ENCODE data around the gene SYNGR1. TPM values are rescaled to one million over a fixed set of nuclear protein-coding genes. Genes with fewer than 3 reads are reported as not detected.

The SYNGR1 gene
- total RNA-seq, 1 experiment from 2014 or later, result 0.35 TPM

DNA sequence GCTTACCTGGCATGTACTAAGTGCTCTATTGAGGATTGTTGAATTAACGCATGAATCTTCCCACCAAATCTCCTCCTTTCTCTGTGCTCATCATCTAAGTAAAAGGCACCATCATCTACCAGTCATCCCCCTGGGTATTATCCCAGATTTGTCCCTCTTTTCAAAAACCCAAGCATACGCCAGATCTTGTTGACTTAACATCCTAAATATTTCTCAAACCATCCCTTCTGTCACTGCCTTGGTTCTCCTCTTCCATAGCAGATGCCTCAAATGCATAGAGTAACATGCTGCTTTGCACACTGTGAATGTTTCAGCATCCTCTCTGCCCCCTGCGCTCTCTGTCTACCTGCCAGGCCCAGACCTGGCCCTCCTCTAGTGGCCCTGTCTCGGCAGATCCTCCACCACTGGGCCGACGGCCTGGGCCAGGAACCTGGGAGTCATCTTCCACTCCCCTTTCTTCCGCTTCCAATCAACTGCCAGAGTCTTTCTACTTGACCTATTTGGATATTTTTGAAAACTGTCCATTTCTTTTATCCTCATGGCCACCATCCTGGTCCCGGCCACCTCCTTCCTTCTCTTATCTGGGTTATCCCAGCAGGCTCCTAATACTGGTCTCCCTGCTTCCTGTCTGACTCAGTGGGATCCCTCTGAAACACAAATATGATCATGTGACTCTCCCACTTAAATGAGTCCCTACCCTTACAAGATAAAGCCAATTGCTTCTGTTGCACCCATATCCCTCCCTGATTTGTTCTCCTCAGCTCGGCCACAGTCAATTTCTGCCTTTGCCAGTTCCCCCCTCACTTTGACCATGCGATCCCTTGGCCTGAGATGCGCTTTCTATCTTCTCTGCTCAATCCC is 46.4 kb downstream of the SYNGR1 start:
- ChIA-PET CTCF (no interaction called here), POLR2A (no interaction called here)
- no peak for DNase-seq (ENCODE audit: unreplicated experiment)
- TF ChIP-seq, protein P1, sequence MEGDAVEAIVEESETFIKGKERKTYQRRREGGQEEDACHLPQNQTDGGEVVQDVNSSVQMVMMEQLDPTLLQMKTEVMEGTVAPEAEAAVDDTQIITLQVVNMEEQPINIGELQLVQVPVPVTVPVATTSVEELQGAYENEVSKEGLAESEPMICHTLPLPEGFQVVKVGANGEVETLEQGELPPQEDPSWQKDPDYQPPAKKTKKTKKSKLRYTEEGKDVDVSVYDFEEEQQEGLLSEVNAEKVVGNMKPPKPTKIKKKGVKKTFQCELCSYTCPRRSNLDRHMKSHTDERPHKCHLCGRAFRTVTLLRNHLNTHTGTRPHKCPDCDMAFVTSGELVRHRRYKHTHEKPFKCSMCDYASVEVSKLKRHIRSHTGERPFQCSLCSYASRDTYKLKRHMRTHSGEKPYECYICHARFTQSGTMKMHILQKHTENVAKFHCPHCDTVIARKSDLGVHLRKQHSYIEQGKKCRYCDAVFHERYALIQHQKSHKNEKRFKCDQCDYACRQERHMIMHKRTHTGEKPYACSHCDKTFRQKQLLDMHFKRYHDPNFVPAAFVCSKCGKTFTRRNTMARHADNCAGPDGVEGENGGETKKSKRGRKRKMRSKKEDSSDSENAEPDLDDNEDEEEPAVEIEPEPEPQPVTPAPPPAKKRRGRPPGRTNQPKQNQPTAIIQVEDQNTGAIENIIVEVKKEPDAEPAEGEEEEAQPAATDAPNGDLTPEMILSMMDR (IDR thresholded peaks at IDR 0.05; ENCODE audit: unreplicated experiment), result no peak
- Mint-ChIP-seq H3K27ac (ENCODE audit: low read depth, unreplicated experiment) (no peak overlapping the region), H3K36me3 (ENCODE audit: insufficient read depth, unreplicated experiment) (no peaks in the 10 kb centered on the region), H3K4me3 (ENCODE audit: unreplicated experiment) (no peak overlapping the region), H3K9me3 (ENCODE audit: unreplicated experiment) (no peaks in the 10 kb centered on the region), H3K27me3 (ENCODE audit: insufficient read depth, unreplicated experiment) (no peaks in the 10 kb centered on the region), H3K4me1 (ENCODE audit: insufficient read depth, unreplicated experiment) (no peaks in the 10 kb centered on the region)
- no TSS peak for BruUV-seq (replicated peaks)
- intact Hi-C loops (cut with micrococcal nuclease), result no loop called here

DNA sequence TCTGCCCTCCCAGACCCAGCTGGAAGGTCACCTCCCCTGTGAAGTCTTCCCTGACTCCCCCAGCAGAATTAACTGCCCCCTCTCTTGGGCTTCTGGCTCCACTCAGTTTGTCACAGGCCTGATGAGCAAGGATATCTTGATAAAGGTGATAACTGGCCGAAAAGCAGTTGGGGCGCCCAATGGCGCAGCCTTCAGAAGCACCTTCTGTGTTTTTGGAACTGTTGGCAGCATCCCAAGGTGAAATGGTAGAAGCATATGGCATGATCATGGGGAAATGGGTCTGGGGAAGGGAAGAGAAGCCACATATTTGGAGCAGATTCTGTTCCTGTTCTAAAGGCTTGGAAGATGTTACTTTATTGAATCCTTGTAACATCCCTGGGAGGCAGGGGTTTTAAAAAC is 47.0 kb downstream of the SYNGR1 start:
- DNase-seq (ENCODE audit: unreplicated experiment), result no peak
- TF ChIP-seq, protein P1 (IDR thresholded peaks at IDR 0.05; ENCODE audit: unreplicated experiment), result no peak
- BruUV-seq (replicated peaks), result no TSS peak
- Mint-ChIP-seq H3K27ac (ENCODE audit: low read depth, unreplicated experiment) (no peak overlapping the region), H3K36me3 (ENCODE audit: insufficient read depth, unreplicated experiment) (peaks cover 3% of the 10 kb centered on the region), H3K4me1 (ENCODE audit: insufficient read depth, unreplicated experiment) (peaks cover 2% of the 10 kb centered on the region), H3K27me3 (ENCODE audit: insufficient read depth, unreplicated experiment) (no peaks in the 10 kb centered on the region), H3K4me3 (ENCODE audit: unreplicated experiment) (no peak overlapping the region), H3K9me3 (ENCODE audit: unreplicated experiment) (no peaks in the 10 kb centered on the region)
- intact Hi-C loops (cut with micrococcal nuclease), result no loop called here
- ChIA-PET POLR2A (no interaction called here), CTCF (no interaction called here)

DNA sequence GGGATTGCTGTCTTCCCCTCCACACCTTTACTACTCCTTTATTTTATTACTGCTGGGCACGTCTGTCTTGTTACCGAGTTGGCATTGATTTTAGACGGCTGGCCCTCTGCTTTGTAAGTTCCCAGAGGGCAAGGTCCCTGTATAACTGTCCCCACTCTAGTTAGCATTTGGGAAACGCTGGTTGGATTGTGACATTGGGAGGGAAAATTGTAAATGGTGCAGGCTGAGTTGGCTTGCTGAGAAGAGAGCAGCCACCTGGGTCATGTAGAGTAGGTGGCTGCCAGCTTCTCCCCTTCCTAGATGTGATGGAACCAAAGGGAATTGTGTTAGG is 51.5 kb downstream of the SYNGR1 start:
- Mint-ChIP-seq H3K27me3 (ENCODE audit: insufficient read depth, unreplicated experiment) (no peaks in the 10 kb centered on the region), H3K27ac (ENCODE audit: low read depth, unreplicated experiment) (no peak overlapping the region), H3K4me1 (ENCODE audit: insufficient read depth, unreplicated experiment) (peaks cover 4% of the 10 kb centered on the region), H3K36me3 (ENCODE audit: insufficient read depth, unreplicated experiment) (peaks cover 15% of the 10 kb centered on the region), H3K4me3 (ENCODE audit: unreplicated experiment) (peak overlapping the region; percentile 90), H3K9me3 (ENCODE audit: unreplicated experiment) (no peaks in the 10 kb centered on the region)
- POLR2A ChIA-PET, result interaction anchor here (0.8 kb wide), 1 partner anchor 696 kb away, joined by 3 read pairs; the partner anchor contains the start of gene GTPBP1
- no peak for DNase-seq (ENCODE audit: unreplicated experiment)
- TF ChIP-seq, protein P1 (IDR thresholded peaks at IDR 0.05; ENCODE audit: unreplicated experiment), result no peak
- CTCF ChIA-PET, result no interaction called here
- no TSS peak for BruUV-seq (replicated peaks)
- intact Hi-C loops (cut with micrococcal nuclease), result no loop called here

DNA sequence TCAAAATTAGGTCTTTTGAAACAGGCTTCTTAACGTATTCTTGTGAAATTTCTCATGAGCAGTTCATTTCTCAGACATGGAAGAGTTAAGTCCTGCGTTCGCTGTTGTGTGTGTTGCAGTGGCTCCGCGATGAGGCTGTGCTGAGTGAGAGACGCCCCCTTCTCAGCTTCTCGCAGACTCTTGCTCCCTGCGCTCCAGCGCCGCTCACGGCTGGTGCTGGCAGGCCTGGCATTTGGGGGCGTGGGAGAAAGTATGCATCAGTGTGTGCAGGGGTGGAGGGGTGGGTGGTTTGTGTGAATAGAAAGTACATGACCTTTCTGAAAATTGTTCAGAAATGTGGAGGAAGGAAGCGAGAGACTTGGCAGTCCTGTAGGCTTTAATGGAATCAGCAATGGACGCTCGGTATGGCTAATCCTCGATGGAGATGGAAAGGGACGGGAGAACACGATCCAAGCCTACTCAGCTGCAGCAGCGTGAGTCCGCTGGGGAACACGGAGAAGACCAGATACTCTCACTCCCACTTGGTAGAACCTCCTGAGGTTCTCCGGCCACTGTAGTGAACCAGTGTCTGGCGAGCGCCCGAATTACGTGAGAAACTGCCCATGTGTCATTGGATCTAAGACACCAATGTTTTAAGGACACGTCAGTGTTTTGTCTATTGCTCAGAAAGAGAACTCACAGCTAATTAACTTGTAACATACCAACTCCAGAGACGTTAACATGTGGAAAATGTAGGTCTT is 55.7 kb downstream of the SYNGR1 start:
- Mint-ChIP-seq H3K27ac (ENCODE audit: low read depth, unreplicated experiment) (no peak overlapping the region), H3K36me3 (ENCODE audit: insufficient read depth, unreplicated experiment) (peaks cover 15% of the 10 kb centered on the region), H3K4me3 (ENCODE audit: unreplicated experiment) (no peak overlapping the region), H3K4me1 (ENCODE audit: insufficient read depth, unreplicated experiment) (peaks cover 4% of the 10 kb centered on the region), H3K9me3 (ENCODE audit: unreplicated experiment) (no peaks in the 10 kb centered on the region), H3K27me3 (ENCODE audit: insufficient read depth, unreplicated experiment) (no peaks in the 10 kb centered on the region)
- CTCF ChIA-PET, result interaction anchor here (0.9 to 1.0 kb wide), 2 partner anchors 13 to 47 kb away, joined by 3 to 4 read pairs; no protein-coding TSS in a partner anchor
- POLR2A ChIA-PET, result interaction anchor here (0.8 kb wide), 1 partner anchor 13 kb away, joined by 3 read pairs; no protein-coding TSS in a partner anchor
- no TSS peak for BruUV-seq (replicated peaks)
- intact Hi-C loops (cut with micrococcal nuclease), result no loop called here
- TF ChIP-seq, protein P1 (IDR thresholded peaks at IDR 0.05; ENCODE audit: unreplicated experiment), result no peak
- DNase-seq (ENCODE audit: unreplicated experiment), result no peak

Data from MCF 10A (cell line).